Peyer's patch (tissue), 4 donors: Measurements from ENCODE around the gene NXPH4.

Experiments used
- POLR2A ChIP-seq, 2 donors: fragments of 450-650 bp; IDR thresholded peaks; one replicate each; pipeline ENCODE4 v1.5.1; 2017; ENCODE audit warnings: antibody characterized with exemption in 2 of 2, mild to moderate bottlenecking in 2 of 2, moderate library complexity in 2 of 2
- TF ChIP-seq, protein P1 (sequence below), 6 experiments: fragments of 450-650 bp in 4 of 6; fragments of 200-600 bp in 2 of 6; sonication (generic) in 1 of 6; IDR thresholded peaks; one replicate each; pipeline ENCODE4 v1.5.1; 2017 to 2019; ENCODE audit warnings: antibody characterized with exemption in 6 of 6, mild to moderate bottlenecking in 3 of 6, moderate library complexity in 1 of 6

DNA sequence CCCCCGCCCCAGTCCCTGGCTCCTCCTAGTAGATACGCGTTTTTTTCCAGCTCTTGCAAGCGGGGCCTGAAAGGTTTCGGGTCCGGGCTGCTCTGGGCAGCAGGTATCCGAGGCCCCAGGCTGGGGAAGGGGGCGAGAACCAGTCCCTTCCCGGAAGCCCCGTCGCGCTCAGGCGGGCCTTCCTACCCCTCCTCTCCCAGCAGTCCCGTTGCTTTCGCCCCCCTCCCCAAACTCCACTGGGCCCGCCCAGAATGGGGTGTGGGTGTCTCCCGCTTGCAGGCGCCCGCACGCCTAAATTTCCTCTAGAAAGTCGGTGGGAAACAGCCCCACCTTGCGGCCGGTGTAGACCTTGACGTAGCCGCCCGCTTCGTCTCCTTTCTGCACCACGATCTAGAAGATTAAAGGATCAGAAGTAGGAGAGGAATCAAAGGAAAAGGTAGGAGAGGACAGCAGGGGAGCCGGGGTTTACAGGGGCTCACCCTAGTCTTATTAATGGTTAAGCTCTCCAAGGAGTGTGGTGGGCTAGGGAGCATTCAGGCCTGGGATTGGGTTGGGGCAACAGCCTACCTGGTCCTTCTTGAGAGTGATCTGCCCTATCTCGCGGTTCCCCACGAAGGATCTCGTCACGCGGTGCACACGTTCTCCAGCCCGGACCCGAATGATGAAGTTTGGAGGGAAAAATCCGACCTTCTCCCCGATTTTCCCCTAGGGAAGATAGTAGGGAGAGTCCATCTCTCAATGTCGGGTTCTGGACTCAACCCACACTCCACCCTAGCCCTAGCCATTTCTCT is 27.1 kb downstream of the NXPH4 start:
- TF ChIP-seq, protein P1, sequence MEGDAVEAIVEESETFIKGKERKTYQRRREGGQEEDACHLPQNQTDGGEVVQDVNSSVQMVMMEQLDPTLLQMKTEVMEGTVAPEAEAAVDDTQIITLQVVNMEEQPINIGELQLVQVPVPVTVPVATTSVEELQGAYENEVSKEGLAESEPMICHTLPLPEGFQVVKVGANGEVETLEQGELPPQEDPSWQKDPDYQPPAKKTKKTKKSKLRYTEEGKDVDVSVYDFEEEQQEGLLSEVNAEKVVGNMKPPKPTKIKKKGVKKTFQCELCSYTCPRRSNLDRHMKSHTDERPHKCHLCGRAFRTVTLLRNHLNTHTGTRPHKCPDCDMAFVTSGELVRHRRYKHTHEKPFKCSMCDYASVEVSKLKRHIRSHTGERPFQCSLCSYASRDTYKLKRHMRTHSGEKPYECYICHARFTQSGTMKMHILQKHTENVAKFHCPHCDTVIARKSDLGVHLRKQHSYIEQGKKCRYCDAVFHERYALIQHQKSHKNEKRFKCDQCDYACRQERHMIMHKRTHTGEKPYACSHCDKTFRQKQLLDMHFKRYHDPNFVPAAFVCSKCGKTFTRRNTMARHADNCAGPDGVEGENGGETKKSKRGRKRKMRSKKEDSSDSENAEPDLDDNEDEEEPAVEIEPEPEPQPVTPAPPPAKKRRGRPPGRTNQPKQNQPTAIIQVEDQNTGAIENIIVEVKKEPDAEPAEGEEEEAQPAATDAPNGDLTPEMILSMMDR (IDR thresholded peaks at IDR 0.05): peak; percentile 64 to 75 (median 72)
- TF ChIP-seq POLR2A (IDR thresholded peaks at IDR 0.05): no peak
